Left ventricle myocardium inferior (tissue), 1 donor: ENCODE measurements around the gene C14orf132. TPM values are rescaled to one million over a fixed set of nuclear protein-coding genes. Genes with fewer than 3 reads are reported as not detected.
A peak's percentile ranks its signal among the peaks of the same experiment; 100 is the strongest.

ENCODE experiments used
- DNase-seq: peaks from one replicate; pipeline ENCODE4 v3.0.0-alpha.2; 2020
- H3K27ac ChIP-seq: fragments of 200-600 bp; replicated peaks from 2 replicates; pipeline ENCODE4 v1.8.0; 2021
- H3K27me3 ChIP-seq: fragments of 200-600 bp; 2 replicates; pipeline ENCODE4 v1.8.0; 2021; ENCODE audit warnings: low read depth
- H3K36me3 ChIP-seq: fragments of 200-600 bp; 2 replicates; pipeline ENCODE4 v1.8.0; 2021
- H3K4me1 ChIP-seq: fragments of 200-600 bp; 2 replicates; pipeline ENCODE4 v1.8.0; 2021
- H3K4me3 ChIP-seq: fragments of 200-600 bp; 2 replicates; pipeline ENCODE4 v1.8.0; 2021; ENCODE audit warnings: mild to moderate bottlenecking, moderate library complexity
- H3K9me3 ChIP-seq: fragments of 200-600 bp; replicated peaks from 2 replicates; pipeline ENCODE4 v1.8.0; 2021
- intact Hi-C: fragments of 100-400 bp; cut with micrococcal nuclease; formaldehyde crosslinking; loops from one replicate; pipeline ENCODE4 v1.11.0; 2022
- total RNA-seq: library from RNA; stranded (reverse); fragmentation: NEBNext Ultra II Directional; extraction: Animal tissue kit (Norgen Biotek cat#: 25700); gene quantifications from one replicate; pipeline ENCODE4 v1.2.1, GENCODE V29; 2021
- TF ChIP-seq, protein P1 (sequence below): fragments of 200-600 bp; IDR thresholded peaks from 2 replicates; pipeline ENCODE4 v1.8.0; 2021; ENCODE audit warnings: antibody characterized with exemption, mild to moderate bottlenecking, borderline replicate concordance
- donor health status: DM: no; HTN: yes; CAD: no; lungs with severe emphysema.

C14orf132 gene
- total RNA-seq, 1 donor from 2014 or later: 4.8 TPM

DNA sequence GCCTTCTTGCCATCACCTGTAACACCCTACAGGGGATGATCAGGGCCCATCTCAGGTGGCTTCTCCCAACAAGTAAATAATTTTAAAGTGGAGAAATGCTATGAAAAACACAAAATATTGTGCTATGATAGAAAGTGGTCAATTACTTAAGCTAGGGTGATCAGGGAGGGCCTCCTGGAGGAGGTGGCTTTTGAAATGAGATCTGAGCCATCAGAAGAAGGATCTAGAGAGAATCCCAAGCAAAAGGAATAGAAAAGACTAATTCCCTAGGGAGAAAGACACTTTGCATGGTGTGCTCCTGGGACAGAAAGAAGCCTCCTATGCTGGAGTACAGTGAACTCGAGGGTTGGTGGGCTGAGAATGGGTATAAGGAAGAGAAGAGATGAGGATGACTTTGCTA lies 7.5 kb upstream of the C14orf132 start:
- TF ChIP-seq, protein P1, sequence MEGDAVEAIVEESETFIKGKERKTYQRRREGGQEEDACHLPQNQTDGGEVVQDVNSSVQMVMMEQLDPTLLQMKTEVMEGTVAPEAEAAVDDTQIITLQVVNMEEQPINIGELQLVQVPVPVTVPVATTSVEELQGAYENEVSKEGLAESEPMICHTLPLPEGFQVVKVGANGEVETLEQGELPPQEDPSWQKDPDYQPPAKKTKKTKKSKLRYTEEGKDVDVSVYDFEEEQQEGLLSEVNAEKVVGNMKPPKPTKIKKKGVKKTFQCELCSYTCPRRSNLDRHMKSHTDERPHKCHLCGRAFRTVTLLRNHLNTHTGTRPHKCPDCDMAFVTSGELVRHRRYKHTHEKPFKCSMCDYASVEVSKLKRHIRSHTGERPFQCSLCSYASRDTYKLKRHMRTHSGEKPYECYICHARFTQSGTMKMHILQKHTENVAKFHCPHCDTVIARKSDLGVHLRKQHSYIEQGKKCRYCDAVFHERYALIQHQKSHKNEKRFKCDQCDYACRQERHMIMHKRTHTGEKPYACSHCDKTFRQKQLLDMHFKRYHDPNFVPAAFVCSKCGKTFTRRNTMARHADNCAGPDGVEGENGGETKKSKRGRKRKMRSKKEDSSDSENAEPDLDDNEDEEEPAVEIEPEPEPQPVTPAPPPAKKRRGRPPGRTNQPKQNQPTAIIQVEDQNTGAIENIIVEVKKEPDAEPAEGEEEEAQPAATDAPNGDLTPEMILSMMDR: no peak
- Histone ChIP-seq H3K36me3 (no peaks in the 10 kb centered on the region), H3K27me3 (peaks cover 53% of the 10 kb centered on the region), H3K4me3 (no peak overlapping the region), H3K27ac (no peak overlapping the region), H3K4me1 (no peaks in the 10 kb centered on the region), H3K9me3 (no peaks in the 10 kb centered on the region)
- intact Hi-C loops: no loop called here
- DNase-seq: no peak

DNA sequence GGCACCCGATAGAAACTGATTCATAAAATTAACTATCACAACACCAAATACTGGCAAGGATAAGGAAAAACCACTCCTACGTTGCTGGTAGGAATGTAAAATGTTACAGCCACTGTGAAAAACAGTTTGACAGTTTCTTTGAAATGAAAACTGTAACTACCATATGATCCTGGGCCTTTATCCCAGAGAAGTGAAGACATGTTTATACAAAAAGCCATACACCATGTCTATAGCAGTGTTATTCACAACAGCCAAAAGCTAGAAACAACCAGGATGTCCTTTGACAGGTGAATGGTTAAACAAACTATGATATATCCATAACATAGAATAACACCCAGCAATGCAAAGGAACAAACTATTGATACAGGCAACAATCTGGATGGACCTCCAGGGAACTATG lies 3.7 kb upstream of the C14orf132 start:
- Histone ChIP-seq H3K4me1 (peaks cover 26% of the 10 kb centered on the region), H3K27ac (no peak overlapping the region), H3K36me3 (no peaks in the 10 kb centered on the region), H3K27me3 (peaks cover 58% of the 10 kb centered on the region), H3K4me3 (no peak overlapping the region), H3K9me3 (no peaks in the 10 kb centered on the region)
- intact Hi-C loops: no loop called here
- TF ChIP-seq, protein P1: no peak
- no peak for DNase-seq

DNA sequence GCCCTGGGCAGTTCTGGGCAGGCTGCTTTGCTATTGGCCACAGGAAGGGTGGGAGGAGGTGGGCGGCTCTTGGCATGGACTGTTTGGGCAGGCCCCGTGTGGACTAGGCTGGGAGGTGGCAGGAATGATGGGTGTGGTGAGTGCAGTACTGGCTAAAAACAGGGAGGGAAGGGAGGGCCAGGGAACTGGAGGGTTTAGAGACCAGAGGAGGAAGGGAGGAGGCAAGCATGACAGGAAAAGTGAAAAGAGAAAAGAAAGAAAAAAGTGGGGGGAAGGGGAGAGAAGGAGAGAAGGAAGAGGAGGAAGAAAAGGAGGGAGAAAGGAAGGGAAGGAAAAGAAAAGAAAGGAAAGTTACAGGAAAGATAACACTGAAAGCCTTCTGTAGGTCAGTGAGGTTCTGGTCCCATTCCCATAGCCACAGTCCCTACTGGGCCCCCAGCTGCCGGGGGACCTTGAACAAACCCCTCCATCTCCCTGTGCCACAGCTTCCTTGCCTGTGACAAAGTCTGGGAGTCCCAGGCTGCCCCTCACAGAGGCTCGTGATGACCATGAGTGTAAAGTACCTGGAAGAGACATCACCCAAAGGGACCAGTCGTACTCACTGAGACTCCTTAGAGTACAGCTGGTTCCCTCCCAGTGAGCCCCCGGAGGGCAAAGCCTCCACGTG lies 1.1 kb upstream of the C14orf132 start:
- peak; percentile 40 for DNase-seq
- Histone ChIP-seq H3K4me3 (peak overlapping the region; percentile 82), H3K9me3 (no peaks in the 10 kb centered on the region), H3K27ac (no peak overlapping the region), H3K27me3 (peaks cover 59% of the 10 kb centered on the region), H3K4me1 (peaks cover 31% of the 10 kb centered on the region), H3K36me3 (no peaks in the 10 kb centered on the region)
- TF ChIP-seq, protein P1: no peak
- intact Hi-C loops: no loop called here

DNA sequence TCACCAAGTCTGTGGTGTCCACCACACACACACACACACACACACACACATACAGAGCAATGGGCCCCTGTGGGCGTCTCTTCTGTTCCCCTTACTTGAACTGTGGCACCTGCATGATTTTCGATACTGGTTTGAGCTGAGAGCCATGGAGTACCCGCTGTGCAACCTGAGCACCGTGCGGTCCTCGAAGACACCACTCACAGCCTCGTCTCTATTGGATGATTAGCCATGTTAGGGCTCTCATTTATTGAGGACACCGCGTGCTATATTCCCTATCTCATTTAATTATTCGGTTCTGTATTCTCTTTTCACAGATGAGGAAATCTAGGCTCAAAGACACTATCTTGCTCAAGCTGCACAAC lies 623 bp upstream of the C14orf132 start:
- H3K4me1 ChIP-seq: peaks cover 31% of the 10 kb centered on the region
- H3K27ac ChIP-seq: no peak overlapping the region
- H3K36me3 ChIP-seq: no peaks in the 10 kb centered on the region
- peak overlapping the region; percentile 82 for H3K4me3 ChIP-seq
- TF ChIP-seq, protein P1: no peak
- H3K9me3 ChIP-seq: no peaks in the 10 kb centered on the region
- no peak for DNase-seq
- H3K27me3 ChIP-seq: peaks cover 60% of the 10 kb centered on the region
- intact Hi-C loops: no loop called here

DNA sequence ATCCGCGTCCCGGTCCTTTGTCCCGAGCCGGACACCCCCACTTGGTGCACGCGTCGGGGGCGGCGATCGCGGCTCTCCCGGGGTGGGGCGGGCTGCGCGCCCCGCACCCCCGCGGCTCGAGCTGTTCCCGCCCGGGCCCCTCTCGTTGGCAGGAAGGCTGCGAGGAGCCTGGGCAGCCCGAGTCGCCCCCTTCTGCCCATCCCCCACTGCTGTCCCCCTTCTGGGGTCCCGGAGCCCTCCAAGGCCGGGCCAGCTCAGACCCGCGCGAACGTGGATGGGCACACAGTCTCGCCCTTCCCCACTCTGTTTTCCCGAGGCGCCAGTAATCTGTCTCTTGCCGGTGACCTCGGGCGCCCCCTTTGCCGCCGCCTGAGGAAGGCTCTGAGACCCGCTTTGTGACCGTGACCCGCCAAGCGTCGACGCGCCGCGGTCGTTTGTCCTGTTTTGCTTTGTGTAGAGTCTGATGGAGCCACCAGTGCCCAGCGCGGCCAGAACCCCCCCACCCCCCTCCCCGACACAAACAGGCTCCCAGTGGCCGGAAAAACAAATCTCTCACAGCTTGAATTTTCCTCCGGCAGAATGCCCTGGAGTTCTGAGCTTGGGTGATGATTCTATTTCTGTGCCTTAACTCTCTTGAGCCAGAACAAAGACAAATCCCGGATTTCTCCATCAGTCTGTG lies 610 bp downstream of the C14orf132 start:
- no peaks in the 10 kb centered on the region for H3K36me3 ChIP-seq
- peaks cover 31% of the 10 kb centered on the region for H3K4me1 ChIP-seq
- TF ChIP-seq, protein P1: no peak
- no peaks in the 10 kb centered on the region for H3K9me3 ChIP-seq
- H3K27me3 ChIP-seq: peaks cover 68% of the 10 kb centered on the region
- H3K4me3 ChIP-seq: peak overlapping the region; percentile 82
- intact Hi-C loops: no loop called here
- peak overlapping the region; percentile 42 for H3K27ac ChIP-seq
- DNase-seq: no peak
